GM12892 (cell line): ENCODE results near the gene FN3K.
"Not testable (repeated sequence)": the region's sequence is repeated elsewhere in the genome, so short reads cannot be mapped to it uniquely, and the experiment has no call there.

Source experiments
- DNase-seq: peaks from one replicate; pipeline ENCODE4 v3.0.0; 2011; ENCODE audit not compliant: insufficient read length
- FAIRE-seq: peaks from 2 replicates; lab custom pipeline; 2011; peaks lifted over from hg19 to GRCh38; lab: Jason Lieb, UNC
- POLR2A ChIP-seq: IDR thresholded peaks from 2 replicates; pipeline ENCODE4 v1.6.1; 2011; ENCODE audit warnings: low read depth, low read length, control low read depth
- POLR2AphosphoS5 ChIP-seq: IDR thresholded peaks from 2 replicates; pipeline ENCODE4 v1.6.1; 2011; ENCODE audit warnings: low read depth, low read length, control low read depth
- TAF1 ChIP-seq: IDR thresholded peaks from 2 replicates; pipeline ENCODE4 v1.6.1; 2011; ENCODE audit warnings: low read depth, mild to moderate bottlenecking, control low read depth, low read length, borderline replicate concordance

The FN3K gene

GRCh38 chr17:82723169-82723807, 12.1 kb upstream of the FN3K start:
- no peak for TF ChIP-seq POLR2A
- TF ChIP-seq POLR2AphosphoS5 = peak; percentile 59; the same call in 1 of the 2 replicates
- FAIRE-seq = peak; percentile 51
- DNase-seq = no peak

DNA sequence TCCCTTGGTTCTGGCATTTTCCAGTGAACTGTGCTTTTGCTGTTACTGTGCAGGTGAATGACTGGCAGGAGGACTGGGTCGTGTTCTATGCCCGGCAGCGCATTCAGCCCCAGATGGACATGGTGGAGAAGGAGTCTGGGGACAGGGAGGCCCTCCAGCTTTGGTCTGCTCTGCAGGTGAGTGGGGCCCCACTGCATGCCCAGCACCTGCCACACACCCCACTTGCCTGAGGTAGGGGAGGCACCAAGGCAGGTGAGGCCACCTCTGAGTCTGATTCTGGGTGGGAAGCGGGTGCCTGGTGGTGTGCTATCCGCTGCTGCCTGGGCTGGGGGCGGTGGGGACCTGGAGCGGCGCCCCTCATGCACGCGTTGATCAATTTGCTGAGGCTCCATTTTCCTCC, 9.0 kb upstream of the FN3K start:
- TF ChIP-seq POLR2A (no peak), TAF1 (no peak), POLR2AphosphoS5 (no peak)
- no peak for FAIRE-seq
- no peak for DNase-seq

DNA sequence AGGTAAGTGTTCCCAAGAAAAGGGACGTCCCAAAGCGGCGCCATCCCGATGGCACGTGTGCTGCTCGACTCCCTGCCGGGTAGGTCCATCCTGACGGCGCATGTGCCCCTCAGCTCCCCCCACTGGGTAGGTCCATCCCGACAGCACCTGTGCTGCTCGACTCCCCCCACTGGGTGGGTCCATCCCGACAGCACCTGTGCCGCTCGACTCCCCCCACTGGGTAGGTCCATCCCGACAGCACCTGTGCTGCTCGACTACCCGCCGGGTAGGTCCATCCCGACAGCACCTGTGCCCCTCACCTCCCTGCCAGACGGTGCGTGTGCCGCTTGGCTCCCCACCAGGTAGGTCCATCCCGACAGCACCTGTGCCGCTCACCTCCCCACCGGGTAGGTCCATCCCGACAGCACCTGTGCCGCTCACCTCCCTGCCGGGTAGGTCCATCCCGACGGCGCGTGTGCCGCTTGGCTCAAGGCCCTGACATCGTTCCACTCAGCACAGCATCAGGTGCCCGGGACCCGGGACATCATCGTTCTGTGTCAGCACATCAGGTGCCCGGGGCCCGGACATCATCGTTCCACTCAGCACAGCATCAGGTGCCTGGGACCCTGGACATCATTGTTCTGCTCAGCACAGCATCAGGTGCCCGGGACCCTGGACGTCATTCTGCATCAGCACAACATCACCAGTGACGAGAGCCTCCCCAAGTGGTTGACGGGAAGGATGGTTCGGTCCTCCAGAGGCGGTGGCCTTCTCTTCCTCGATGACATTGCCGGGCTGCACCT, 5.7 kb upstream of the FN3K start:
- peak; percentile 44; the same call in 1 of the 2 replicates for TF ChIP-seq POLR2AphosphoS5
- TF ChIP-seq TAF1 = no peak
- no peak for TF ChIP-seq POLR2A

DNA sequence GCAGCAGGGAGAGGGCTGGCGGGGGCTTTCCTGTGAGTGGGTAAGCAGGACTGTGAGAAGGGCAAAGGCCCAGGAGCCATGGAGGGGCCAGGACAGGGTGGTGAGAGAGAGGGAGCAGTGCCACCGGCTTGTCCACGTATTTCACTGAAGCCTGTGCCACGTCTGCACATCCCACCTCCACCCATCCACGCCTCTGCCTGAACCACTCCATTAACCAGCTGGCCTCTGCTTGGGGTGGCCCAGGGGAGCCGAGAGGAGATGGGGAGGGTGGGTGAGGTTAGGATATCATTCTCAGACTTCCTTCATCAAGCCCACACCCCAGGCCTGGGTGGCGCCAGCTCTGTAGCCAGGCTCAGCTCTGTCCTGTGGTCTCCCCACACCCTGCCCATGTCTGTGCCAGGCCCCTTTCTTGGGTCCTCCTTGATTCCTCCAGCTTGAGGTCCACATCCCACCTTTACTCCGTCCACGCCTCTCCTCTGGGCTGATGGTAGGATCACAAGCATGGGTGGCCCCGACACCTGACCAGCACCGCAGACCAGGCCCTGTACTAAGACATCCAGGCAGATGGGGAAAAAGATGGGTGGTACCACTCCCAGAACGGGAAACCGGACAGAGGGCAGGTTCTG, 3.2 kb upstream of the FN3K start:
- TF ChIP-seq TAF1 = no peak
- no peak for TF ChIP-seq POLR2AphosphoS5
- TF ChIP-seq POLR2A = no peak
- no peak for FAIRE-seq

More for the DNA sequence above, 5.7 kb upstream of the FN3K start:
- DNase-seq = no peak
- FAIRE-seq = no peak

GRCh38 chr17:82736511-82737185, 1.2 kb downstream of the FN3K start:
- TF ChIP-seq POLR2A (no peak), POLR2AphosphoS5 (no peak), TAF1 (no peak)
- DNase-seq = no peak
- no peak for FAIRE-seq

More for the DNA sequence above, 3.2 kb upstream of the FN3K start:
- DNase-seq = no peak

DNA sequence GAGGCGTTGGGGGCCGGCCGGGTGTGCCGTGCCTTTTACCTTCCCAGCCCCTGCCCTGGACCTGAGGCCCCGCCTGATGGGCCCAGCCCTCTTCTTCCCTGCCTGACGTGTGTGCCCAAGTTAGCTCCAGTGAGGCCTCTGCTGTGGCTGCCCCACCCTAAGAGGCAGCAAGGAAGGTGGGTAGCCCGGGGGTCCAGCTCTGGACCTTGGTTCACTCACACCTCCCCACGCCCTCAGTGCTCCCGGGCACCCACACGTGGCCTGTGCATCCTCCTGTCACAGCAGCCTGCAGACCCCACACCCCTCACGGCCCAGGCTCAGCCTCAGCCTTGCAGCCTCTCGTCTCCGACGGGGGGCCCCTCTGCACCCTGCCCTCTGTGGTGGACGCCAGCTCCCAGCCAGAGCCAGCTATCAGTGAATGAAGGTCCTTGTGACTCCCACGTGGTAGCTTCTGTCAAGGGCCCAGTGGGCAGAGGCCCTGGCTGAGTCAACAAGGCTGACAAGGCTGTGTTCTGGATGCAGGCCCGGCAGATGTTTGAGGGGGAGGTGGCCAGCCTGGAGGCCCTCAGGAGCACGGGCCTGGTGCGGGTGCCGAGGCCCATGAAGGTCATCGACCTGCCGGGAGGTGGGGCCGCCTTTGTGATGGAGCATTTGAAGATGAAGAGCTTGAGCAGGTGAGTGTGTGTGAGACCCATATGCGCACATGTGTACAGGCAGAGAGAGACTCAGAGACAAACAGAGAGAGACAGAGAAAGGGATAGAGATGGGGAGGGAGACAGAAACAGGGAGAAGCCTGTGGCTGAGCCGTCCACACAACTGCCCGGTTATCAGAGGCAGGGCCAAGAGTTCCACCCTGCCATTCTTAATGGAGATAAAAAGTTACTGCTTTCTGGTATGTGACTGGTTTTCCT, 2.8 kb downstream of the FN3K start:
- FAIRE-seq (no peak), DNase-seq (no peak)
- TF ChIP-seq POLR2A (no peak), TAF1 (no peak), POLR2AphosphoS5 (no peak)

- DNase-seq (no peak), FAIRE-seq (no peak)
- TF ChIP-seq TAF1 = no peak
- TF ChIP-seq POLR2AphosphoS5 = no peak
- TF ChIP-seq POLR2A = no peak
Observed at GRCh38 chr17:82740906-82741759, 5.7 kb downstream of the FN3K start.

- no peak for TF ChIP-seq POLR2A
- no peak for TF ChIP-seq TAF1
- no peak for TF ChIP-seq POLR2AphosphoS5
- no peak for FAIRE-seq
Observed at GRCh38 chr17:82743344-82744219, 8.2 kb downstream of the FN3K start.

DNA sequence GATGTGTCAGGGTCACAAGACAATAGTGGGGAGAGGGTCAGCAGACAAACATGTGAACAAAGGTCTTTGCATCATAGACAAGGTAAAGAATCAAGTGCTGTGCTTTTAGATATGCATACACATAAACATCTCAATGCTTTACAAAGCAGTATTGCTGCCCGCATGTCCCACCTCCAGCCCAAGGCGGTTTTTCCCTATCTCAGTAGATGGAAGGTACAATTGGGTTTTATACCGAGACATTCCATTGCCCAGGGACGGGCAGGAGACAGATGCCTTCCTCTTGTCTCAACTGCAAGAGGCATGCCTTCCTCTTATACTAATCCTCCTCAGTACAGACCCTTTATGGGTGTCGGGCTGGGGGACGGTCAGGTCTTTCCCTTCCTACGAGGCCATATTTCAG, 9.3 kb downstream of the FN3K start:
- FAIRE-seq, DNase-seq: not testable (repeated sequence)

More at GRCh38 chr17:82743344-82744219, 8.2 kb downstream of the FN3K start:
- DNase-seq = no peak
